Lower leg skin (tissue), 3 donors: ENCODE results near the gene METTL24.

ENCODE experiments used
- POLR2A ChIP-seq, 2 donors: fragments of 450-650 bp; IDR thresholded peaks; one replicate each; pipeline ENCODE4 v1.6.1; 2016 to 2017; ENCODE audit warnings: antibody characterized with exemption in 2 of 2, mild to moderate bottlenecking in 1 of 2, moderate library complexity in 1 of 2
- TF ChIP-seq, protein P1 (sequence below), 3 donors: fragments of 450-650 bp; IDR thresholded peaks; one replicate each; pipeline ENCODE4 v1.5.1; 2016; ENCODE audit warnings: antibody characterized with exemption in 3 of 3, mild to moderate bottlenecking in 3 of 3, moderate library complexity in 2 of 3

DNA sequence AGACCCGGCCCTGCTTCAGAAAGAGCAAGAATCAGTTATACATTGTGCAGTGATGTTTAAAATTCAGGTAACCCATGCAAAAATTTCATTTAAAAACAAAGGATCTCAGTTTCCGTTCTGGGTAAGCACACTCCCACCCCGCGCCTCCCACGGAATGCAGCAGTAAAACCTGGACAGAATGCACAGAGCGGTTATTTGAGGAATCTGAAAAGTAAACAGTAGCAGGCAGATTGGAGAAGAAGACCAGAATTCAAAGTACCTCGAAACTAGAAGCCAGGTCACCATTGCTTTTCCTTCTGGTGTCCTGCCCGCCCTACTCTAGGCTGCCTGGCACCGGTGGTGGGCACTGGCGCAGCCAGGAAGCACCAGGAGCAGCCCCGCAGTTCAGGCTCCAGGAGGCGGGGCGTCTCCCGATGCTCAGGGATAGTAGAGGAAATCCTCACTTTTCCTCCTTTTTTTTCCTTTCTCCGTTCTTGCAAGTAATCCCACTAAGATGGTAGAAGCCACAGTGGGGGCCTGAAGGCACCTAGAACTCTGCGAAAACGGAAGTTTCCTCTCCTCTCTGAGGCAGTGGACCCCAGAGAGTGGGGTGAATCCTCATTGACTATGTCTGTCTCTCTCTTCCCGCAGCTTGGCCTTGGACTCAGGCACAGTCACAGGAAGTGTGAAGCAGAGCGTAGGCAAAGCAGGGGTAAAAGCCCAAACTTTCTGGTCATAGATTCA, 28.3 kb downstream of the METTL24 start:
- no peak for TF ChIP-seq POLR2A (IDR thresholded peaks at IDR 0.05)
- TF ChIP-seq, protein P1, sequence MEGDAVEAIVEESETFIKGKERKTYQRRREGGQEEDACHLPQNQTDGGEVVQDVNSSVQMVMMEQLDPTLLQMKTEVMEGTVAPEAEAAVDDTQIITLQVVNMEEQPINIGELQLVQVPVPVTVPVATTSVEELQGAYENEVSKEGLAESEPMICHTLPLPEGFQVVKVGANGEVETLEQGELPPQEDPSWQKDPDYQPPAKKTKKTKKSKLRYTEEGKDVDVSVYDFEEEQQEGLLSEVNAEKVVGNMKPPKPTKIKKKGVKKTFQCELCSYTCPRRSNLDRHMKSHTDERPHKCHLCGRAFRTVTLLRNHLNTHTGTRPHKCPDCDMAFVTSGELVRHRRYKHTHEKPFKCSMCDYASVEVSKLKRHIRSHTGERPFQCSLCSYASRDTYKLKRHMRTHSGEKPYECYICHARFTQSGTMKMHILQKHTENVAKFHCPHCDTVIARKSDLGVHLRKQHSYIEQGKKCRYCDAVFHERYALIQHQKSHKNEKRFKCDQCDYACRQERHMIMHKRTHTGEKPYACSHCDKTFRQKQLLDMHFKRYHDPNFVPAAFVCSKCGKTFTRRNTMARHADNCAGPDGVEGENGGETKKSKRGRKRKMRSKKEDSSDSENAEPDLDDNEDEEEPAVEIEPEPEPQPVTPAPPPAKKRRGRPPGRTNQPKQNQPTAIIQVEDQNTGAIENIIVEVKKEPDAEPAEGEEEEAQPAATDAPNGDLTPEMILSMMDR (IDR thresholded peaks at IDR 0.05): no peak
